DMS 273 (cell line): ENCODE results near the gene ABCC8.
"Not testable (repeated sequence)": the region's sequence is repeated elsewhere in the genome, so short reads cannot be mapped to it uniquely, and the experiment has no call there.

Source experiments
- DNase-seq: peaks from one replicate; lab custom pipeline; 2025; ENCODE audit not compliant: unreplicated experiment; lab: John Stamatoyannopoulos, UW

The ABCC8 gene

DNA sequence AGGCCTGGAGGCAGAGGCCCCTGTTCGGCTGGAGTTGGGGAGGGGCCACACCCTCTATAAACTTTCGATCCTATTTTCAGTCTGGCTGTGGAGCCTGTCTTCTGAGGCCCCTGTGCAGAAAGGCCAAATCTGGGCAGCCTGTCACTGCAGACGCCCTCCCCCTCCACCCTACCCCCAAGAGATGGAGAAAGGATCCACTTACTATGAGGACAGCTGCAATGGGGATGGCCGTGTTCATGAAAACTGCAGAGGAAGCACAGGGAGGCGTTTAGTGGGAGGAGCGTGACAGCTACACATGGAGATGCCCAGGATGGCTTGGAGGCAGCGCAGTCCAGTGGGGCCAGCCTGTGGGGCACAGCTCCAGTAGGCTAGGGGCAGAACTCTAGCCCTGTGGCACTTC, 44.6 kb downstream of the ABCC8 start:
- no peak for DNase-seq

DNA sequence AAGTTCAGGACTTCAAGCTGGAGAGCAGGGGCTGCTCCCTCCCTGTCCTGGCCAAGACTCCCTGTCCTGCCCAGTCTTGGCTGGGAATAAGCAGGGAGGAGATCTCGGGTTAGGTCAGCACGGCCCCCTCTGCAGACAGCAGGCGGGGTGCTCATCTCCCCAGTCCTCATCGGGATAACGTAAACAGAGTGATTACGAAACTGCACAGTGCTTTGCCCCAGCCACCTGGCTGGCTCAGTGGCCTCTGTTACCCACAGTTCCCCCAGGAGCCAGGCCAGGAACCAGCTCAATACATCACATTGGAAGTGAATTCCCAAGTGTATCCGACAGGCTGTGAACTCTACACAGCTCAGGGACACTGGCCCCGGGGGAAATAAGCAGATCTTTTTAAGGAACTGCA, 45.5 kb downstream of the ABCC8 start:
- DNase-seq, result no peak

GRCh38 chr11:17430616-17431015, 46.0 kb downstream of the ABCC8 start:
- no peak for DNase-seq

DNA sequence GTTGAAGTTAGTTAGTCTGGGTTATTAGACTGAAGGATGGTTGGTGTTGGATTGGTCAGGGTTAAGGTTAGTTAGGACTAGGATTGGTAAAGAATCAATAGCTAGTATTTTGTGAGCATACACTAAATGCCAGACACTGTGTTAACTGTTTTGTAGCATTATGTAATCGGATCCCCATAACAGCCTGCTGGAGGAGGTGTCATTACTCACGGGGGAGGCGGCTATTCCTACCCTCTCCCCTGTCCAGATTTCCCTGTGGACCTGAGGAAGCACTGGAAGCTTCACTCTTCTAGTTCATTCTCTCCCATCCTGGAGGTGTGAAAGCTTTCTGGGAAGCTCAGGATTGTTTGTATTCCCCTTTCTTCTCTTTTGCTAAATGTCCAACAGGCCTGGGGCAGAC, 47.7 kb downstream of the ABCC8 start:
- peak; percentile 8 for DNase-seq

DNA sequence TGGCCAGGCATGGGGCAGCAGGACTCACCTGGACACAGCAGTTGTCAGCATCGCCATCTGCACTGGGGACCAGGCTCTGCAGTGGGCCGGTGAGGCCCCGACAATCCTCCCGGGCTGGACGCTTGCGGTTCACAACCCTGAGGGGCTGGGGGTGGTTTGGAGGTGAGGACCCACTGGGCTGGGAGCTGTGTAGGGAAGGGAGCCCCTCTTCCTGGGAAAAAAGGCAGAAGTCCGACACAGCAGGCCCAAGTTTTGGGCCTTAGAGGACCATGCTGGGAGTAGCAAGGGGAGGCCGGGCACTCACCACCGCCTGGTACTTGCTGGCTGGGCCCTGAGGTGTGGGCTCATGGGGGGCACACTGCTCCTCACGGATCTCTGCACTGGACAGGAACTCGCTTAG, 48.4 kb downstream of the ABCC8 start:
- no peak for DNase-seq

DNA sequence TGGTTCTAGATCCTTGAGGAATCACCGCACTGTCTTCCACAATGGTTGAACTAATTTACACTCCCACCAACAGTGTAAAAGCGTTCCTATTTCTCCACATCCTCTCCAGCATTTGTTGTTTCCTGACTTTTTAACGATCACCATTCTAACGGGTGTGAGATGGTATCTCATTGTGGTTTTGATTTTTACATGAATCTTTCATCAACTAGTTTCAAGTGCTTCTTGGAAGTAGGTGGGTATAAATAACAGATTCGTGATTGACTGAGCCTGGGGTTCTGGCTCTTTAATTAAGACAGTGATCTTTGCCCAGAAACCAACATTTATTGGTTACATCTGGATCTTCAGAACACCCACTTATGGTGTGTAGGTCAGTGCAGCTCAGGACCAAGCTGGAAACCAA, 50.4 kb downstream of the ABCC8 start:
- DNase-seq, result not testable (repeated sequence)

DNA sequence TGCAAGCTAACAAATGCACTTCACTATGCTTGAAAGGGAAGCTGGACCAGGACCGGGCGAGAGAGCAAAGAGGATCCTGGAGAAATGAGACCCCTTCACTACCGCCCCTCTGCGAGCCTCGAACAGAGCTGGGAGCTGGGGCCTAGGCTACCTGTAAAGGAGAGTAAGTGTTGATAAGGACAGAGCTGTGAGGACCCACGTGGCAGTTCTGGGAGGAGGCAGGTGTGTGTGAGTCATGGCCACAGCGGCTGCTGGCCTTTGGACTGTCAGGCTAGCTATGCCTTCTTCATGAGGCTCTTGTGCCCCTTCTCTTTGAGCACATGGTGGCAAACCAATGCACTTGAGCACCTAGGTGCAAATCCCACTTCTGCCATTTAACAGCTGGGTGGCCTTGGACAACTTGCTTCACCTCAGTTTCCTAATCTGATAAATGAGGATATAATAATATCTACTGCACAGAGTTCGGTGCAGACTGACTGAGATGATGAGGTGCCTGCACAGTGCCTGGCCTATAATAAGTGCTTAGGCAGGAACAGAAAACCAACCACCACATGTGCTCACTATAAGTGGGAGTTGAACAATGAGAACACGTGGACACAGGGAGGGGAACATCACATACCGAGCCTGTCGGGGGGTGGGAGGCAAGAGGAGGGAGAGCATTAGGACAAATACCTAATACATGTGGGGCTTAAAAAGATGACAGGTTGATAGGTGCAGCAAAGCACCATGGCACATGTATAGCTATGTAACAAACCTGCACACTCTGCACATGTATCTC, 52.9 kb downstream of the ABCC8 start:
- no peak for DNase-seq

- DNase-seq, result no peak
Observed at GRCh38 chr11:17421781-17422180, 54.9 kb downstream of the ABCC8 start.

DNA sequence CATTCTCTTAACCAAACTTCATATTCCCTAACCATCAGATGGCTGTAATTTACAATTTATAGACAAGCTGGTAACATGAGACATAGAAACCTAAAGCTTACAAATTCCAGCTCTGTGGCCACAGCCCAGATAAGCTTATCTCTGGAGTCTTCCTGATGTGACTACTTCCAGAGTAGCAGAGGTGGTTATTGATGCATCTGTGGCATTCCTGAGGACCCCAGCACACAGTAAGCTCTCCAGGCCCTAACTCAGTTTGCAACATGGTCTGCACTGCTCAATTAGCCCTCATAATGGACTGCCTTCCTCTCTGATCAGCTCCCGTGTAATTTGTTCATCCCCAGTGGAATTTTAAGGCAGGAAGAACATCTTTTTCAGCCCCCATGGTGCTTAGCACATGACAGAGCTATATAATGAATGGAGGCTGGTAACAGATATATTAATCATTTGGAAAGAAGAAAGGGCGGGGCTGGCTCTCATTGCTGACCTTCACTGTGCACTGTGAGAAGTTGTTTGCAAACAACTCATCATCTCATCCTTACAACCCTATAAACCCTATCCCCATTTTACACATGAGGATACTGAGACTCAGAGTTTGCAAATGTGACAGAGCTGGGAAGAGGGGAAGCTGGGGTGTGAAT, 58.1 kb downstream of the ABCC8 start:
- no peak for DNase-seq

DNA sequence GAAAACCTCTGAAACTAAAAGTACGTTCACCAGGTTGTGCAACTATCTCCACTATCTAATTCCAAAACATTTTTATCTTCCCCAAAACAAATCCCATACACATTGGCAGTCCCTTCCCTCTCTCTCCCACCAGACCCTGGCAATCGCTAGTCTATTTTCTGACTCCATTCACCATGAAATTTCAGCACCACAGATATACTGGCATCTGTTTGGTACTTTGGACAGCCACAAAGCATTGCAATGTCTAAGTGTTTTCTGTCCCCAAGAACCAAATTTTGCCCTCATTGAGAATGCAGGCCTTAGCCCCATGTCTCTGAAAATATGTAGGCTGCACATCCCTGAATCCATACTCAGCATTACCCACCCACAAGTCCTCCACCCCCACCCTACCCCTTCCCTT, 60.2 kb downstream of the ABCC8 start:
- DNase-seq, result no peak

DNA sequence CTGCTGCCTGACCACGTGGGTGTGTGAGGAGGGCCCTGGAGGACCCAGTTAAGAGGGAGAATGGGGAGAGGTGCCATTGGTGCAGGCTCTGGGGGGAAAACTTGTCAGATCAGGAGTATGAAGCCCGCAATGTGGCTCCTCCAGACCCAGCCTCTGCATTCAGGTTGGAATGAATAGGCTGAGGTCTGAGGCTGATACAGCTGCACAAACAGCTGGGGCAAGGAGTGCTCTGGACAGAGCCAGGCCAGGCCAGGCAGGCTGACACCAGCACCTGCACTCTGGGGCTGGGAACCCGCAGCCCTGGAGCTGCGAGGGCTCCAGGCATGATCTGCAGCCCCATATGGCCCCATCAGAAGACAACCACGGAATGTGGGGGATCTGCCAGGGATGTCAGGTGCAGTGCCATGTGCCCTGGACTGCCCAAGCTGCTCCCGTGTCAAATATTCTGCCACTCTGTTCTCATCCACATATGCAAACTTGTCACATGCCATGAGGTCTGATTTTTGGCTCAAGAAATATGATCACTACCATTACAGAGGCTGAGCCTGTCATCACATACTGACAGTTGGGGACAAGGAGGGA, 61.0 kb downstream of the ABCC8 start:
- DNase-seq, result no peak

GRCh38 chr11:17414992-17415391, 61.7 kb downstream of the ABCC8 start:
- no peak for DNase-seq

GRCh38 chr11:17414317-17414737, 62.3 kb downstream of the ABCC8 start:
- no peak for DNase-seq

- no peak for DNase-seq
Observed at GRCh38 chr11:17413414-17414316, 63.0 kb downstream of the ABCC8 start.

- DNase-seq, result no peak
Observed at GRCh38 chr11:17412488-17413180, 64.0 kb downstream of the ABCC8 start.

GRCh38 chr11:17411418-17411817, 65.2 kb downstream of the ABCC8 start:
- DNase-seq, result no peak

DNA sequence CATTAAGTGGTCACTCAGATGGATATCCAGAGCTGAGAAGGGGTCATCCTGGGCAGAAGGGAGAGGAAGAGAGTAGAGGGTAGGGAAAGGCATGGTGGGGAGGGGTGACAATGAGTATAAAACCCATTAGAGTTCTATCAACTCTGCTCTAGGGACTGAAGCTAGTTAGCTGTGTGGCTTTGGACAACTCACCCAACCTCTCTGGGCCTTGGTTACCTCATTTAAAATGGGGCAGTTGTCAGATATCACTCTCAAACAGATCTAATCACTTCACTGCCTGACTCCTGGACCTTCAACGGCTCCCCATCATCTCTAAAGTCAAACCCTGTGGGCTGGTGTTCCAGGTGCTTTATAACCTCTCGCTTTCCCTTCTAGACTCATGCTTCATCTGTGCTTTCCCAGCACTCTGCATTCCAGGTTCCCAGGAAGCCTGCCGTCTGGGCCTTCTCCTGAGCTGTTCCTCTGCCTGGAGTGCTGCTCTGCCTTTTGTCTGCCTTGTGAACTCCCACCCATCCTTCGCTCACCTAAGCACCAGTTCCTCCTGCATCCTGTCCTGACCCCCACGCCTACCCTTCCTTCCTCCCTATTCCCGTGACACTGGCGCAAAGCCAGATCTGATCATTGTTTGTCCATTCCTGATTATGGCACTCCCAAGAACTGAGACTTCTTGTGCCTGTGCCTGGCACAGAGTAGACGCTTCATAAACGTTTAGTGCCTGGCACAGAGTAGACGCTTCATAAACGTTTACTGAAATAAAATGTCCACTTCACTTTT, 65.9 kb downstream of the ABCC8 start:
- DNase-seq, result no peak

DNA sequence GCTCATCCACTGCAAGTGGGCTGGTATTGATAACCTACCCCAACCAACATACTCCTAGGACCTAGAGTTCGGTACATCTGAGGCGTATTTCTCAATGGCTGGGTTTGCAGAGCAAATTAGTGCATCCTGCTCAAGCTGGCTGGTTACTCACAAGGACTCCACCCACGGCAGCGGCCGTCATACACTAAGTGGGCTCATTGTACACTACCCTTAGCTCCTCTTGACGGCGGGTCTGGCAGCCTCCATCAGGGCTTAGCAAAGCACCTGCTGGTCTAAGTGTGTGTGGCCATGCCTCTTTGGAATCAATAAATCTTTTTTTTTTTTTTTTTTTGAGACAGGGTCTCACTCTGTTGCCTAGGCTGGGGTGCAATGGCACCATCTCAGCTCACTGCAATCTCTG, 68.0 kb downstream of the ABCC8 start:
- DNase-seq, result no peak

GRCh38 chr11:17408026-17408425, 68.6 kb downstream of the ABCC8 start:
- no peak for DNase-seq

DNA sequence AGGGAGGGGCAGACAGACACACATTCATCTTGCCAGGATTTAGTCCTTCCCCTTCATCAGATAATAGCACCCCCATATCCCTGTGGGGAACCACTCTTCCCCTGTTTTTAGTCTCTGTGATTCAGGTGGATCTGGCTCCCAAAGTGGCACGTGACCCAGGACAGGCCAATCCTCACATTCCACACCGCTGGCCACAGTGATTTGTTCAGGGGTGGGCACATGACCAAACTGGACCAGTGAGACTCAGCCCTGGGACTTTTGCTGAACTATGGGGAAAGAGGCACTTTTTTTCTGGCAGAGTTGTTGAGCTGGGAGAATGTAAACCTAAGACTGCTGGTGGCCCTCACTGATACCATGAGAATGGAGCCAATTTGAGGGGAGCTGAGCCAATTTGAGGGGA, 69.1 kb downstream of the ABCC8 start:
- no peak for DNase-seq
